IMR-90 (cell line): Measurements from ENCODE around the gene KCTD11. TPM values are rescaled to one million over a fixed set of nuclear protein-coding genes. Genes with fewer than 3 reads are reported as not detected.

ENCODE experiments used
- ATAC-seq: fragments of 200-7000 bp; cut with Tn5 transposase; 2 replicates; pipeline ENCODE4 v1.9.1; 2020; ENCODE audit warnings: low read depth, mild to moderate bottlenecking, moderate library complexity
- BruUV-seq: library from RNA; stranded (reverse); fragments of 400-500 nt; replicated peaks from 2 replicates; lab custom pipeline; 2021; lab: Mats Ljungman, UMichigan
- CTCF ChIA-PET: fragments of 300-600 bp; formaldehyde crosslinking; extraction: SDS; loops from one replicate; lab custom pipeline; 2021; ENCODE audit warnings: antibody characterized with exemption; lab: Yijun Ruan, JAX
- POLR2A ChIA-PET: fragments of 300-600 bp; sonication (Branson Sonifier 250); formaldehyde crosslinking; loops from one replicate; lab custom pipeline; 2022; ENCODE audit warnings: antibody characterized with exemption; ENCODE audit not compliant: unreplicated experiment; lab: Charles Lee
- DNase-seq: peaks from one replicate; pipeline ENCODE4 v3.0.0; 2013
- H2AFZ ChIP-seq: replicated peaks from 2 replicates; pipeline ENCODE3; 2013; ENCODE audit warnings: low read length, mild to moderate bottlenecking; ENCODE audit not compliant: poor library complexity
- H2AK5ac ChIP-seq: 2 replicates; pipeline ENCODE4 v1.6.1; 2013; ENCODE audit warnings: low read depth, low read length, inconsistent platforms
- H2AK9ac ChIP-seq: replicated peaks from 2 replicates; pipeline ENCODE3; 2013; ENCODE audit warnings: mild to moderate bottlenecking, low read depth, low read length, moderate library complexity; ENCODE audit not compliant: poor library complexity
- H2BK120ac ChIP-seq: 2 replicates; pipeline ENCODE4 v1.6.1; 2013; ENCODE audit warnings: low read depth, low read length, inconsistent platforms
- H2BK15ac ChIP-seq: 3 replicates; pipeline ENCODE4 v1.6.1; 2013; ENCODE audit warnings: low read depth, low read length, inconsistent platforms
- H2BK20ac ChIP-seq: 2 replicates; pipeline ENCODE4 v1.6.1; 2013; ENCODE audit warnings: low read depth, mild to moderate bottlenecking, inconsistent platforms, low read length, moderate library complexity
- H2BK5ac ChIP-seq: 2 replicates; pipeline ENCODE4 v1.6.1; 2013; ENCODE audit warnings: mild to moderate bottlenecking, low read depth, low read length, inconsistent platforms; ENCODE audit not compliant: poor library complexity, severe bottlenecking
- H3K14ac ChIP-seq: replicated peaks from 2 replicates; pipeline ENCODE4 v1.6.1; 2013; ENCODE audit warnings: low read depth, low read length, inconsistent platforms
- H3K18ac ChIP-seq: 2 replicates; pipeline ENCODE4 v1.6.1; 2013; ENCODE audit warnings: low read depth, low read length, control low read depth
- H3K23ac ChIP-seq: 2 replicates; pipeline ENCODE4 v1.6.1; 2013; ENCODE audit warnings: low read depth, low read length, inconsistent platforms
- H3K27ac ChIP-seq: 2 replicates; pipeline ENCODE4 v1.5.1; 2013; ENCODE audit warnings: mild to moderate bottlenecking, control low read depth, low read length; ENCODE audit not compliant: insufficient read depth
- H3K27me3 ChIP-seq: 2 replicates; pipeline ENCODE4 v1.6.1; 2013; ENCODE audit warnings: low read length; ENCODE audit not compliant: control insufficient read depth, insufficient read depth
- H3K36me3 ChIP-seq: 2 replicates; pipeline ENCODE4 v1.6.1; 2013; ENCODE audit warnings: low read length, mixed read lengths; ENCODE audit not compliant: control insufficient read depth, insufficient read depth
- H3K4ac ChIP-seq: 2 replicates; pipeline ENCODE4 v1.6.1; 2013; ENCODE audit warnings: low read depth, low read length, inconsistent platforms
- H3K4me1 ChIP-seq: 2 replicates; pipeline ENCODE4 v1.6.1; 2013; ENCODE audit warnings: low read length, mixed read lengths; ENCODE audit not compliant: control insufficient read depth, insufficient read depth
- H3K4me2 ChIP-seq: 2 replicates; pipeline ENCODE4 v1.6.1; 2013; ENCODE audit warnings: low read depth, mild to moderate bottlenecking, control low read depth, low read length, moderate library complexity
- H3K4me3 ChIP-seq: 2 replicates; pipeline ENCODE4 v1.5.1; 2013; ENCODE audit warnings: low read depth, mild to moderate bottlenecking, control low read depth, low read length, moderate library complexity; ENCODE audit not compliant: insufficient read depth
- H3K56ac ChIP-seq: 2 replicates; pipeline ENCODE4 v1.6.1; 2013; ENCODE audit warnings: low read length, inconsistent platforms; ENCODE audit not compliant: insufficient read depth; ENCODE audit errors: extremely low read depth
- H3K79me1 ChIP-seq, 2 experiments: 2 replicates each; pipeline ENCODE4 v1.6.1; 2013; ENCODE audit warnings: low read length in 2 of 2, inconsistent platforms in 1 of 2, low read depth in 1 of 2
- H3K9ac ChIP-seq: 2 replicates; pipeline ENCODE4 v1.6.1; 2013; ENCODE audit warnings: low read depth, low read length, control low read depth
- H3K9me1 ChIP-seq: 2 replicates; pipeline ENCODE4 v1.6.1; 2013; ENCODE audit warnings: low read length, inconsistent platforms; ENCODE audit not compliant: insufficient read depth
- H3K9me3 ChIP-seq: 2 replicates; pipeline ENCODE4 v1.6.1; 2013; ENCODE audit warnings: low read length; ENCODE audit not compliant: control insufficient read depth, insufficient read depth
- H4K20me1 ChIP-seq: 2 replicates; pipeline ENCODE4 v1.6.1; 2013; ENCODE audit warnings: low read length, inconsistent platforms; ENCODE audit not compliant: insufficient read depth
- H4K5ac ChIP-seq: 2 replicates; pipeline ENCODE4 v1.6.1; 2013; ENCODE audit warnings: mild to moderate bottlenecking, low read depth, low read length, control low read depth
- H4K8ac ChIP-seq, 2 experiments: 2 replicates each; pipeline ENCODE4 v1.6.1; 2013; ENCODE audit warnings: low read depth in 2 of 2, low read length in 2 of 2, control low read depth in 1 of 2, inconsistent platforms in 1 of 2
- H4K91ac ChIP-seq: 2 replicates; pipeline ENCODE4 v1.6.1; 2013; ENCODE audit warnings: low read depth, low read length, inconsistent platforms; ENCODE audit not compliant: insufficient read depth
- MAZ ChIP-seq: IDR thresholded peaks from 2 replicates; pipeline ENCODE4 v1.6.1; 2012; ENCODE audit warnings: low read depth, mild to moderate bottlenecking, low read length, improper control_type of control experiment, moderate library complexity, borderline replicate concordance
- POLR2A ChIP-seq: IDR thresholded peaks from 2 replicates; pipeline ENCODE4 v1.6.1; 2012; ENCODE audit warnings: mild to moderate bottlenecking, low read depth, low read length
- RFX5 ChIP-seq: IDR thresholded peaks from 2 replicates; pipeline ENCODE4 v1.8.0; 2012; ENCODE audit warnings: low read depth, mild to moderate bottlenecking, low read length, moderate library complexity
- WGBS, 2 experiments: methylation state at CpG; one replicate each; pipeline versions ENCODE4 v1.1.5 to v1.1.7; 2013; ENCODE audit warnings: missing lambda C conversion rate in 2 of 2; ENCODE audit not compliant: insufficient read length in 1 of 2; ENCODE audit errors: extremely low coverage in 2 of 2; 5-methylcytosine and 5-hydroxymethylcytosine counted together
- dilution Hi-C: fragments of 300-500 bp; cut with HindIII; formaldehyde crosslinking; loops from one replicate; pipeline ENCODE4 v1.14.3; 2018; ENCODE audit warnings: low sequenced_read_pairs; ENCODE audit not compliant: unreplicated experiment
- in situ Hi-C: fragments of 300-500 bp; cut with MboI; formaldehyde crosslinking; loops from 3 replicates; pipeline ENCODE4 v1.14.3; 2019; ENCODE audit warnings: low sequenced_read_pairs, inconsistent platforms, mixed read lengths
- intact Hi-C: fragments of 100-400 bp; cut with micrococcal nuclease; formaldehyde crosslinking; loops from 2 replicates; pipeline ENCODE4 v1.10.0; 2022
- polyA plus RNA-seq, 3 experiments: library from polyadenylated mRNA; depleted of rRNA; stranded (reverse); fragments of >200 nt; gene quantifications; 2 replicates each; pipeline ENCODE4 v1.2.3, GENCODE V29; 2012; ENCODE audit warnings: low replicate concordance in 1 of 3
- total RNA-seq: library from RNA; depleted of rRNA; stranded (reverse); fragments of >200 nt; gene quantifications from 2 replicates; pipeline ENCODE4 v1.2.3, GENCODE V29; 2012

The KCTD11 gene
- total and polyA plus RNA-seq, 2 of the 4 experiments (the other 2 are of a cell fraction): 10.8 to 16.4 TPM

DNA sequence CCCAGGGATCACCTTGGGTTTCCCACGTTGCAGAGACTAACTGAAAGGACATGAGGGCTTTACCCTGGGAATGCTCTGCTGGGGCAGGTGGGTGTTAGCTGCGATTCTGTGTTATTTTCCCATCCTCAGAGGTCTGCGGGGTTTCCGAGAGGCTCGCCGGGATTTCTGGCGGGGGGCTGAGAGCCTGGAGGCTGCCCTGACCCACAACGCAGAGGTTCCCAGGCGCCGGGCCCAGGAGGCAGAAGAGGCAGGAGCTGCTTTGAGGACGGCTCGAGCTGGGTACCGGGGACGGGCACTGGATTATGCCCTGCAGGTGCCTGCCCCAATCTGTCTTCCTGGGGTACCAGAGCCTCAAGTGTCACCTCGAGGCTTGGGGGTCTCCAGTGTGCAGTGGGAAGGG, 8.7 kb upstream of the KCTD11 start:
- intact Hi-C loops (no loop called here), dilution Hi-C loops (no loop called here), in situ Hi-C loops (no loop called here)
- no TSS peak for BruUV-seq
- no peak overlapping the region for H2BK15ac ChIP-seq
- no peaks in the 10 kb centered on the region for H3K9me1 ChIP-seq
- H3K14ac ChIP-seq: no peak overlapping the region
- H3K27me3 ChIP-seq: peaks cover 19% of the 10 kb centered on the region
- no peak overlapping the region for H2BK5ac ChIP-seq
- no peak overlapping the region for H2BK20ac ChIP-seq
- H3K36me3 ChIP-seq: no peaks in the 10 kb centered on the region
- no peaks in the 10 kb centered on the region for H3K9me3 ChIP-seq
- DNase-seq (no peak), ATAC-seq (no peak)
- H4K20me1 ChIP-seq: peaks cover 4% of the 10 kb centered on the region
- H4K91ac ChIP-seq: no peak overlapping the region
- 87% methylated on average over 3 of the region's 15 CpGs; no CpG with 5 or more reads in 1 of the 2 experiments for WGBS, 2 experiments
- H3K18ac ChIP-seq: no peak overlapping the region
- H3K56ac ChIP-seq: no peak overlapping the region
- ChIA-PET CTCF (interaction anchor here (0.6 to 0.7 kb wide), 2 partner anchors 111 to 838 kb away, joined by 4 to 5 read pairs; no protein-coding TSS in a partner anchor), POLR2A (no interaction called here)
- no peak overlapping the region for H3K27ac ChIP-seq
- H4K5ac ChIP-seq: no peak overlapping the region
- no peak overlapping the region for H3K23ac ChIP-seq
- H3K4me3 ChIP-seq: no peak overlapping the region
- TF ChIP-seq POLR2A (no peak), MAZ (no peak), RFX5 (no peak)
- H2AK9ac ChIP-seq: no peak overlapping the region
- no peak overlapping the region for H3K4ac ChIP-seq
- no peaks in the 10 kb centered on the region for H3K79me1 ChIP-seq
- H2BK120ac ChIP-seq: no peak overlapping the region
- H4K8ac ChIP-seq: no peak overlapping the region
- H3K4me2 ChIP-seq: no peak overlapping the region
- no peak overlapping the region for H3K9ac ChIP-seq
- no peak overlapping the region for H2AK5ac ChIP-seq
- H3K4me1 ChIP-seq: no peaks in the 10 kb centered on the region
- H2AFZ ChIP-seq: peak overlapping the region; percentile 3
